ENCODE results near the gene LOXL3.

- TF ChIP-seq CTCF (IDR thresholded peaks at IDR 0.05; ENCODE audit: insufficient read depth, low read depth, low read length) (no peak), EZH2 (IDR thresholded peaks at IDR 0.05; ENCODE audit: insufficient read depth, low read length) (no peak)
Measured at GRCh38 chr2:74567881-74568280, 14.1 kb upstream of the LOXL3 start.

All from astrocyte (in vitro differentiated cells and primary cell).